ENCODE measurements around the gene GDI1. TPM values are rescaled to one million over a fixed set of nuclear protein-coding genes. Genes with fewer than 3 reads are reported as not detected.

GDI1 gene
- total and polyA plus RNA-seq, 2 of the 4 experiments (the other 2 are of a cell fraction) = 113 to 291 TPM

DNA sequence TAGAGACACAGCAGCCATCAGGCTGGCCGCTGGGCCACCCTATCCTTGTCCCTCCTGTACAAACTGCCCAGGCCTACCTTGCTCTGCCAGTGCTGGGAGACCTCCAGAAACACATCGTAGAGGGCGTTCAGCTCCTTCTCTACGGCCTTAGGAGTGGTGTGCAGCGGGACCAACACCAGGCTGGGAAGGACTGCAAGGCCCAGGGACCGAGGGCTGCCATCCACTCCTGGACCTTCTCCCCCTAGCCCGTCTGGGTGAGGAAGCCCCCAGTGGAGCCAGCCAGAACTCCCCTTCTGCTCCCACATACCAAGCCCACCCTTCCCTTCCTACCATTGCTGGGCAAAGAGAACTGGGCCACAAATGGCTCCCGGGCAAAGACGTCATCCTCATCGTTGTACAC is 33.8 kb upstream of the GDI1 start:
- H2BK120ac ChIP-seq (ENCODE audit: low read depth, low read length) = no peak overlapping the region
- H2AK5ac ChIP-seq (ENCODE audit: low read depth, low read length) = no peak overlapping the region
- peaks cover 2% of the 10 kb centered on the region; the same call in 1 of the 2 replicates for H3K4me1 ChIP-seq (ENCODE audit: control insufficient read depth, insufficient read depth, low read length)
- ChIA-PET POLR2A (ENCODE audit: unreplicated experiment) (no interaction called here), CTCF (no interaction called here)
- H4K5ac ChIP-seq (ENCODE audit: low read depth, low read length) = no peak overlapping the region
- intact Hi-C loops (cut with micrococcal nuclease) (no loop called here), in situ Hi-C loops (cut with MboI; ENCODE audit: low sequenced_read_pairs) (no loop called here), dilution Hi-C loops (cut with HindIII; ENCODE audit: low sequenced_read_pairs, unreplicated experiment) (no loop called here)
- WGBS, 2 experiments (ENCODE audit: extremely low coverage in 2 of 2, insufficient read length in 1 of 2) = no CpG with 5 or more reads among the region's 10 CpGs
- H3K14ac ChIP-seq (replicated peaks; ENCODE audit: low read depth, low read length) = no peak overlapping the region
- peaks cover 21% of the 10 kb centered on the region for H3K36me3 ChIP-seq (ENCODE audit: control insufficient read depth, insufficient read depth, low read length)
- H2AFZ ChIP-seq (replicated peaks; ENCODE audit: low read length, poor library complexity) = no peak overlapping the region
- no peak overlapping the region for H2BK5ac ChIP-seq (ENCODE audit: low read depth, low read length, poor library complexity, severe bottlenecking)
- no peak overlapping the region for H3K56ac ChIP-seq (ENCODE audit: extremely low read depth, insufficient read depth, low read length)
- no TSS peak for BruUV-seq (replicated peaks)
- no peak overlapping the region for H3K23ac ChIP-seq (ENCODE audit: low read depth, low read length)
- no peak overlapping the region for H3K27ac ChIP-seq (ENCODE audit: insufficient read depth, low read length)
- TF ChIP-seq SMC3 (IDR thresholded peaks at IDR 0.05; ENCODE audit: low read depth, low read length) (no peak), RFX5 (IDR thresholded peaks at IDR 0.05; ENCODE audit: low read depth, low read length) (no peak), CHD1 (IDR thresholded peaks at IDR 0.05; ENCODE audit: low read depth, low read length) (no peak), CTCF (conservative IDR thresholded peaks at IDR 0.05; ENCODE audit: low read depth, low read length) (no peak), RAD21 (IDR thresholded peaks at IDR 0.05; ENCODE audit: low read length) (no peak), BHLHE40 (IDR thresholded peaks at IDR 0.05; ENCODE audit: low read depth, low read length) (no peak), USF2 (IDR thresholded peaks at IDR 0.05; ENCODE audit: low read depth, low read length) (no peak)
- TF ChIP-seq, protein P1, sequence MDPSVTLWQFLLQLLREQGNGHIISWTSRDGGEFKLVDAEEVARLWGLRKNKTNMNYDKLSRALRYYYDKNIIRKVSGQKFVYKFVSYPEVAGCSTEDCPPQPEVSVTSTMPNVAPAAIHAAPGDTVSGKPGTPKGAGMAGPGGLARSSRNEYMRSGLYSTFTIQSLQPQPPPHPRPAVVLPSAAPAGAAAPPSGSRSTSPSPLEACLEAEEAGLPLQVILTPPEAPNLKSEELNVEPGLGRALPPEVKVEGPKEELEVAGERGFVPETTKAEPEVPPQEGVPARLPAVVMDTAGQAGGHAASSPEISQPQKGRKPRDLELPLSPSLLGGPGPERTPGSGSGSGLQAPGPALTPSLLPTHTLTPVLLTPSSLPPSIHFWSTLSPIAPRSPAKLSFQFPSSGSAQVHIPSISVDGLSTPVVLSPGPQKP (IDR thresholded peaks at IDR 0.05; ENCODE audit: borderline replicate concordance, low read depth, low read length) = no peak
- H4K20me1 ChIP-seq (ENCODE audit: insufficient read depth, low read length) = peaks cover 43% of the 10 kb centered on the region
- H3K9me1 ChIP-seq (ENCODE audit: insufficient read depth, low read length) = no peaks in the 10 kb centered on the region
- no peak overlapping the region for H3K18ac ChIP-seq (ENCODE audit: low read depth, low read length)
- no peak overlapping the region for H2BK20ac ChIP-seq (ENCODE audit: low read depth, low read length)
- peak overlapping the region; percentile 8 for H2AK9ac ChIP-seq (replicated peaks; ENCODE audit: low read depth, low read length, poor library complexity)
- H3K9ac ChIP-seq (ENCODE audit: low read depth, low read length) = no peak overlapping the region
- no peak overlapping the region for H3K4me2 ChIP-seq (ENCODE audit: low read depth, low read length)
- ATAC-seq (ENCODE audit: low read depth) = no peak
- H3K79me1 ChIP-seq (ENCODE audit: low read depth in 1 of 2, low read length in 2 of 2) = peaks cover 6 to 21% of the 10 kb centered on the region in 2 experiments
- H2BK15ac ChIP-seq (ENCODE audit: low read depth, low read length) = no peak overlapping the region
- no peak for DNase-seq
- no peak overlapping the region for H4K8ac ChIP-seq (ENCODE audit: low read depth in 2 of 2, low read length in 2 of 2)
- H3K4me3 ChIP-seq (ENCODE audit: insufficient read depth, low read depth, low read length) = no peak overlapping the region
- no peak overlapping the region for H4K91ac ChIP-seq (ENCODE audit: insufficient read depth, low read depth, low read length)
- H3K27me3 ChIP-seq (ENCODE audit: control insufficient read depth, insufficient read depth, low read length) = no peaks in the 10 kb centered on the region
- H3K4ac ChIP-seq (ENCODE audit: low read depth, low read length) = no peak overlapping the region
- no peaks in the 10 kb centered on the region for H3K9me3 ChIP-seq (ENCODE audit: control insufficient read depth, insufficient read depth, low read length)
